DMS153 treated with DMSO at 0.1 percent for 48 hours (cell line): ENCODE data around the gene HMG20A.
"Not testable (repeated sequence)": the region's sequence is repeated elsewhere in the genome, so short reads cannot be mapped to it uniquely, and the experiment has no call there.

Experiments
- DNase-seq: peaks from one replicate; lab custom pipeline; 2025; ENCODE audit not compliant: unreplicated experiment; lab: John Stamatoyannopoulos, UW

HMG20A gene

DNA sequence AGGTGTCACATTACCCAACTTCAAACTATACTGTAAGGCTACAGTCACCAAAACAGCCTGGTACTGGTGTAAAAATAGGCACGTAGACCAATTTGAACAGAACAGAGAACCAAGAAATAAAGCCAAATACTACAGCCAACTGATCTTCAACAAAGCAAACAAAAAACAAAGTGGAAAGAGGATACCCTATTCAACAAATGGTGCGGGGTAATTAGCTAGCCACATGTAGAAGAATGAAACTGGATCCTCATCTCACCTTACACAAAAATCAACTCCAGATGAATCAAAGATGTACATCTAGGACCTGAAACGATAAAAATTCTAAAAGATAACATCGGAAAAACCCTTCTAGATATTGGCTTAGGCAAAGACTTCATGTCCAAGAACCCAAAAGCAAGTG is 13.8 kb upstream of the HMG20A start:
- no peak for DNase-seq

DNA sequence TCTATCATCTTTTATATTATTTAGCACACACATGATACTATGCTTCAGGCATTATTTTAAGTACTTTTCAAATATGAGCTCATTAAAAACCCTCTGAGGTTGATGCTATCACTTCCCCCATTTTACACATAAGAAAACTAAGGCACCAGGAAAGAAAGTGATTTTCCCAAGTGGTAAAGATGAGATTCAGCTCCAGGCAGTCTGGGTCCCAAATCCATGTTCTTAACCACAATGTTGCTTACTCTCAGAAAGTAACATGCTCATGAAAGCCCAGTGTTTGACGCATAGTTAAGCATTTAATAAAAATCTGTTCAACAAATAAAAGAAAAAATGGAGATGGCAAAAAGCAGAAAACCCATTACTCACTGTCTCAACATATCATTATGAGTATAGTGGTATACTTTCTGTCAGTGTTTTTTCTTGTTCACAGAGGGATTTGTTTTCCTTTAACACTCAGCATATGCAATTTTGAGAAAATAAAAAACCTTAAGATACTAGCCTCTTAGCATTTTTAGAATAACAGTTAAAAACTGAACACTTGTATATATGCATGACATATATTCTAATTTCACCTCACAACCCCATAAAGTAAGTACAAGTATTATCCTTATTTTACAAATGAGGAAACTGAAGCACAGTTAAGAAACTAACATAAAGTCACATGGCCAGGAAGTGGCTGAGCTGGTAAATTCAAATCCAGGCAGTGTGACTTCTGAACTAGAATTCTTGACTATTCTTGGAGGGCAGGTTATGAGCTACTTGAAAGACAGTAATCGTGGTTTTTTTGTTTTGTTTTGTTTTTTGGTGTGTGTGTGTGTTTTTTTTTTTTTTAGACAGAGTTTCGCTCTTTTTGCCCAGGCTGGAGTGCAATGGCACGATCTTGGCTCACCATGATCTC is 11.2 kb upstream of the HMG20A start:
- DNase-seq = no peak

DNA sequence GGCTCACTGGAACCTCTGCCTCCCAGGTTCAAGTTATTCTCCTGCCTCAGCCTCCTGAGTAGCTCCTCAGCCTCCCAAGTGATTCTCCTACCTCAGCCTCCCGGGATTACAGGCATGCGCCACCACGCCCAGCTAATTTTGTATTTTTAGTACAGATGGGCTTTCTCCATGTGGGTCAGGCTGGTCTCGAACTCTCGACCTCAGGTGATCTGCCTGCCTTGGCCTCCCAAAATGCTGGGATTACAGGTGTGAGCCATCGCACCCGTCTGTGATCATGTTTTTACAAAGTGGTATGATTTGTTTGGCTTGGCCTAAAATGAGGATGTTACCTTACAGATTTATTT is 10.6 kb upstream of the HMG20A start:
- not testable (repeated sequence) for DNase-seq

DNA sequence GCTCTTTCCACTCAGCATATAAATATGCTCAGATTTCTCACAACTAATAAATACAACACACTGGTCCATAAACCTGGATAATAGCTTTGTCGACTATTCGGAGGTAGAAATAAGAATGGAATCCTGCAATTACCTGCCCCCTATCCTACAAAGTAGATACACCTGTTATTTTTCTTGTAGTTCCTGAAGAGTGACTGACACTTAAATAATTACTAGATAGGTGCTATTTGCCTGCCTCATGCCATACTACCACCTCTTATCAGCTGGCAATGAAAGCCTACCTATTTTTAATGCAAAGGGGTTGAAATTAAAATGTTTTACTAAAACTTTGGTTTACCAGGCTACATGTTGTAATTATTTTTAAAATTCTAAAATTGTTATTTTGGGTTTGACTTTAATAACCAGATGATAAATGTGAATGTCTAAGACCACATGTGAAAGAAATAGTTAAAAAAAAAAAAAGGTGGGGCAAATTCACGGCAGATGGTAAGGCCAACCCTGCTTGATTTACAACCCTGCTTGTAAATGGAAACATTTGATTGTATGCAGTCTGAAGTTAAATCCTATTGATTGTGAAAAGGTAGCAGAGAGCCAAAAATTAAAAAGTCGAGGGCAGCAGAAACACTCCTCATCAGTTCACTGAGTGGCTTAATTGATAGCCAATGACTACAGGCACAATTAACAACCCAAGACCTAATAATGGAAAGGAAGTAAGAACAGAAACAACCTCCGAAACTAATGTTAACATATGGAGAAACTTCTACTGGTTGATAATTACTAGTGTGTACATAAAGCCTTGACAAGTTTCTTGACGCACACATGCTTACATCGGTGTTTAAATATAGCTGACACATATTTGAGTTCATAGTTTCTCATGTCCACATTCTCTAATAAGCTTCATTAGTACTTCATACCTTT is 9.7 kb upstream of the HMG20A start:
- no peak for DNase-seq

DNA sequence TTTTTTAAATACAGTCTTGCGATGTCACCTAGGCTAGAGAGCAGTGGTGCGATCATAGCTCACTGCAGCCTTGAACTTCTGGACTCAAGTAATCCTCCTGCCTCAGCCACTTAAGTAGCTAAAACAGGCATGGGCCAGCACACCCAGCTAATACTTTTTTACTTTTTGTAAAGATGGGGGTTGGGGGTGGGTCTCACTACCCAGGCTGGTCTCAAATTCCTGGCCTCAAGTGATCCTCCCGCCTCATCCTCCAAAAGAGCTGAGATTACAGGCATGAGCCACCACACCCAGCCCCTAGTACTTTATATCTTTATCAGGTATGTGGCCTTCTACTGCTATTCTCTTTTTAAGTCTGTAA is 9.1 kb upstream of the HMG20A start:
- DNase-seq = no peak

DNA sequence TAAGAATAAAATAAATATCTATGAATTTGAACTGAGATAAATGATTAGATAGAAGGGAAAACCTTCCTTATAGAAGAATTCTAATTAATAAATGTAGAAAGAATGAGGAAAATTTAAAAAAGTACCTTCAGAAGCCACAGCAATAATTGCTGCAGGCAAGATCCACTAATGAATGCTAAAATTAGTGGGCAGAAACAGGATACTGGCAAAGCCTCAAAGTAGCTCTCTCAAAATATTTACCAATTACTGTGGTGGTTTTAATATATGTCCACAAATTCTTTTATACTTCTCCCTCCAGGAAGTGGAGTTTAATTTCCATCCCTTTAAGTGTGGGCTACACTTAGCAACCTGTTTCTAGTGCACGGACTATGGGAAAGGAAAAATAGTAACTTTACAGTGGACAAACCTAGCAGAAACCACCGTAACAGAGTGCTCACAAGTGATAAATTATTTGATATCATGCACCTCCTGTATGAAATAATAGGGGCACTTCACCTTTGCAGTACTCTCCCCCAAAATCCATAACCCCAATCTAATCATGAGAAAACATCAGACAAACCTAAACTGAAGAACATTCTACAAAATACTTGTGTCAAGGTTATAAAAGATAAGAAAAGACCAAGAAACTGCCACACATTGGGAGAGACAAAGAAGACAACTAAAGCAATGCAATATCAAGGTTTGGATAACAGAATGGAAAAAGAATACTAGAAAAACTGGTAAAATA is 7.6 kb upstream of the HMG20A start:
- no peak for DNase-seq

DNA sequence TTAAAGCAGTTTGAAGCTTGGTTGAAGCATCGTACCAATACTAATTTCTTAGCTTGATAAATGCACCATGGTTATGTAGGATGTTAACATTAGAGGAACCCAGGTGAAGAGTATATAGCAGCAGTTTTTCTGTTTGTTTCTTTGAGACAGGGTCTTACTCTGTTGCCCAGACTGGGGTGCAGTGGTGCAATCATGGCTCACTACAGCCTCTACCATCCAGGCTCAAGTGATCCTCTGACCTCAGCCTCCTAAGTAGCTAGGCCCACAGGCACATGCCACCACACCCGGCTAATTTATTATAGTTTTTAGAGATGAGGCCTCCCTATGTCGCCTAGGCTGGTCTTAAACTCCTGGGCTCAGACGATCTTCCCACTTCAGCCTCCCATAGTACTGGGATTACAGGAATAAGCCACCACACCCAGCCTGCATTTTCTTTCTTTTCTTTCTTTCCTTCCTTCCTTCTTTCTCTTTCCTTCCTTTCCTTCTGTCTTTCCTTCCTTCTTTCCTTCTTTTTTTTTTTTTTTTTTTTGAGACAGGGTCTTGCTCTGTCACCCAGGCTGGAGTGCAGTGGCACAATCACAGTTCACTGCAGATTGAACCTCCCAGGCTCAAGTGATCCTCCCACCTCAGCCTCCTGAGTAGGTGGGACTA is 6.9 kb upstream of the HMG20A start:
- no peak for DNase-seq

DNA sequence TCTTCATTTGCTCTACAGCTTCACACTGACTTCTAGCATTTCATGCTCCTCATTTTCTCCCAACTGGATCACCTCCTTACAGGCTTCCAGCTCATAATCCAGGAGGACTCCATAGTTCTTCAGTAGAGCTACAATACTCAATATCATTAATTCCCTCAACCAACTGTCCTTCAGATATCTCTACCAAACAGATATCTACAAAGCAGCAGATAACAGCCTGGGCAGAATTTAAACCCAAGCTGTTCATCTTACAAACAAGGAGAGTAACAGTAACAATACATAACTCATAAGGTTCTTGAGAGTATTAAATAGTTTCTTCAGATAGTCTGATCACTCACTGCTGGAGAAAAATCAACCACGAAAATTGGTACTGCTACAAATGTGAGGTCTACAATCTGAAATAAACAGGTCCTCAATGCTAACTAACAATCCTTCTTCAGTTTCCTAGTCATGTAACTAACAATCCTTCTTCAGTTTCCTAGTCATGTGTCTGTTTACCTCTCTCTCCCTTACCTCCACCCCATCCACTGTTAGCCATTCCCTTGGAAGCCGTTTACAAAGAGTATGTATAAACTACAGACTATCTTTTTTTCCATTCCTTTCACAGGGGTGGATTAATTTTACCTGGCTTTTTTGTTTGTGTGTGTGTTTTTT is 5.8 kb upstream of the HMG20A start:
- no peak for DNase-seq

DNA sequence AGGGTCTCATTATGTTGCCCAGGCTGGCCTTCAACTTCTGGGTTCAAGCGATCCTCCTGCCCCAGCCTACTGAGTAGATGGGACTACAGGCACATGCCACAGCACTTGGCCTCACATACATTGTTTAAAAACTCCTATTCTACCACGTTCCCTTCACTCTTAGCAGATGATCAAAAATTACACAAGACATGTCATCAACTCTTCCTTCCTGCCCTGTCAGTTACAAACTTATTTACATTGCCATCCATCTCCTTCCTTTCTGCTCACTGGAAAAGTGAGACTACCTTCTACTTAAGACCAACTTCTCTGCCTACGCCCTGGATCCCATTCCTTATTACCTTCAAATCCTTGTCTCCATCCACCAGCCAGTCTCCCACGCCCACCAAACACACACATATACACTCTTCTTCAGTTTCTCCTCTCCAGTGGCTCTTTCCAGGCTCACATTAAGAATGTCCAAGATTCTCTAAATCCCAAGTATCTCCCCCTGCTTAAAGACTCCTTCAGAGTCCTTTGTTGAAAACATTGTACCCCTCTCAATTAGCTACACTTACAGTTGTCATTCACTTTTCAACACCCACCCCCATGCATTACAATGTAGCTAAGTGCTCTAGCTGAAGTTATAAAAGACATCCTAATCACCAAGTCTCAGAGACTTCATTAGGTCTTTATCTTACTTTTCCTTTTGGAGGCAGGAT is 5.1 kb upstream of the HMG20A start:
- no peak for DNase-seq

DNA sequence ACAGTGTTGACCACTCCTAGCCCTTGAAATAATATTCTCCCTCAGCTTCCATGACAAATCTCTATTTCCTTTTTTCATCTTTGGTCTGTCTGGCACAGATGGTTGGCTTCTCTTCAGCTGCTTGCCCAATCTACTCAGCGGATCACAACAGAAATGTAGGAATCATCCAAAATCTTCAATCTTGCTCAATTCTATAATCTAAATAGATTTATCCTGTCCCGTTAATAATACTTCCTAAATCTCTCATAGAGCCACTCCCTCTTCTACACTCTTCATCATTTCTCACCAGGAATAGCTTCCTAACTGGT is 4.6 kb upstream of the HMG20A start:
- no peak for DNase-seq

DNA sequence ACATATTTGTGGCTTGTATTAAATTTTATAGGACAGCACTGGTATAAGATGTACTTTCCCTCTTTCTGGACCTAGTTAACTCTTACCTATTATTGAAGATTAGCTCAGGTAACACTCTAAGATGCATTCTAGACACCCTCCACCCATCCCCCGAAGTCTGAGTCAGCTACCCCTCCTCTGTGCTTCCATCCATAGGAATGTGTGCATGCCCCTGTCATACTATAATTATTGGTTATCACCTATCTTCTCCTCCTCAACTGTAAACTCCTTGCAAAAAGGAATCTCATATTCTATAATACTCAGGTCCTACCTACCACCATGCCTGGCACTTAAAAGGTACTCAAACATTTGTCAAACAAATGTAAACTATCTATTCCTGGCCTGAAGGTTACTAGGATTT is 3.7 kb upstream of the HMG20A start:
- DNase-seq = no peak

DNA sequence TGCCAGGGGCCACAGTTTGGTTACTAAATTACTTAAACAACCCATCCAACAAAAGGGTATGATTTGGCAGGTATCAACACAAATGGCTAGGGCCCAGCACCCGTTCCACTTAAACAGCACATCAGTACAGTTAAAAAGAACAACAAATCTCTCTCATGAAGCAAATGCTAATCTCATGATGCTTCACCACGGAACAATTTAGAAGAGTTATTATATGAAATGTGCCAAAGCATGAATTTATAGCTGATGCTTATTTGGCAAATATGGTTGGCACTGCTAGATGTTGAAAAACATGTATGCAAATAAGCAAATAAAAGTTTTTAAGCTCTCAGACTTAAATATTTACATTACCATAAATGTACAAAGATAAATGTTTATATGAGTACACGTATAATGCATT is 3.1 kb upstream of the HMG20A start:
- DNase-seq = no peak

DNA sequence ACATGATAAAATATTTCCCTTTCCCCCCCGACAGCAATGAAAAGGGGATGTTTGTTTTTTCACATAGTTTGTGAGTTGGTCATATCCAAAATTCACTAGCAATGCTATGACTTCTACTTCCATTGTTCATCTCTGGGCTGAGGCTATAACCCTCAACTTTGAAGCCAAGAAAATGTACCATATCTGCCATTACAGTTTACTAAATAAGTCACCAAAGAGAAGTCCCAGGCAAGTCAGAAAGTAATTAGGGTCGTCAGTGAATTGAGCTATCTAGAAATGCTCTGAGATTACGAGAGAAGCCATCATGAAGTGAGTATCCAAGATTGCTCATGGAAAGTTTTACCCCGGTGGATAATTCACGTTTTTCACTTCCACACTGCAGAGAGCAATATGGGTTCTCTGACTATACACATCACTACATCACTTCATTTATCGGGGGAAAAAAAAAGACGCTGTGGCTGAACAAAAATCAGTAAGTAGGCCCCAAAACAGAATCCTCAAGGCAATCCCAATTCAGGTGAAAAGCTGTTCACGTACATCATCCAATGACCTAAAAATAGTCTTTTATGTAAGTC is 2.2 kb upstream of the HMG20A start:
- DNase-seq = no peak

DNA sequence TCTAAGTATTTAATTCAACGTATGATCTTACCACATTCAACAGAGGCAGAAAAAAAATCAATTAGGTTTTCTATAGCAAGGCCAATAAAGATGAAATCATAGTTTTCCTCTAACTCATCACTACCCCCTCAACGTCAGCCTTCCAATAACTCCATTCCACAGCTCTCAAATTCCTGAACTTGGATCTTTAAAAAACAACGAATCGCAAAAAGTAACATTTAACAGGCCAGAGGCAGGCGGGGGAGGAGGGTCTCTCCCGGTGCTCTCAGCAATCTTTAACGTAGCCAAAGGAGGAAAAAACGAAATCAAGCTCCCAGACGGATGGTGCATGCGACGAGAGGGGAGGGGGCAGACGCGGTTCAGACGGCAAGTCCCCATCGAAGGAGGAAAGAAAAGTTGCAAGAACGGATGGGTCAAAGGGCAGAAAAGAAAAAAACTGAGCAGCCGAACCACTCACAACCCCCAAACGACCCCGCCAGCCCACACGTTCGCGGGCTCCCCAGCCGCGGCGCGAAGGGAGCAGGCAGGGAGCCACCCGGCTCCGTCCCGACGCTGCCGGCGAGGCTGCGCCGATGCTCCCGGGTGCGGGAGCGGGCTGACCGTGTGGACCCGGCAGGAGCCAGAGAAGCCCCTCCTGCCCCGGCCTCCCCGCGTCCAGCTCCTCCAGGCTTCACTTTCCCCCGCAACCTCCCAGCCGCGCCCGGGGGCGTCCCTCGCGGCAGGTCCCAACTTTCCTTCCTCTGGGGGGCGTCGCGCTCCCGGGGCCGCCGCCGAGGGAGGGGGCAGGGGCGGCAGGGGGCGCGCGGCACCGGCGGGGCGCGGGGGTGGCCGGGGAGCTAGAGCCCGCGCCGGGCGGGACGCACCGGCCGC is 1.5 kb upstream of the HMG20A start:
- no peak for DNase-seq

DNA sequence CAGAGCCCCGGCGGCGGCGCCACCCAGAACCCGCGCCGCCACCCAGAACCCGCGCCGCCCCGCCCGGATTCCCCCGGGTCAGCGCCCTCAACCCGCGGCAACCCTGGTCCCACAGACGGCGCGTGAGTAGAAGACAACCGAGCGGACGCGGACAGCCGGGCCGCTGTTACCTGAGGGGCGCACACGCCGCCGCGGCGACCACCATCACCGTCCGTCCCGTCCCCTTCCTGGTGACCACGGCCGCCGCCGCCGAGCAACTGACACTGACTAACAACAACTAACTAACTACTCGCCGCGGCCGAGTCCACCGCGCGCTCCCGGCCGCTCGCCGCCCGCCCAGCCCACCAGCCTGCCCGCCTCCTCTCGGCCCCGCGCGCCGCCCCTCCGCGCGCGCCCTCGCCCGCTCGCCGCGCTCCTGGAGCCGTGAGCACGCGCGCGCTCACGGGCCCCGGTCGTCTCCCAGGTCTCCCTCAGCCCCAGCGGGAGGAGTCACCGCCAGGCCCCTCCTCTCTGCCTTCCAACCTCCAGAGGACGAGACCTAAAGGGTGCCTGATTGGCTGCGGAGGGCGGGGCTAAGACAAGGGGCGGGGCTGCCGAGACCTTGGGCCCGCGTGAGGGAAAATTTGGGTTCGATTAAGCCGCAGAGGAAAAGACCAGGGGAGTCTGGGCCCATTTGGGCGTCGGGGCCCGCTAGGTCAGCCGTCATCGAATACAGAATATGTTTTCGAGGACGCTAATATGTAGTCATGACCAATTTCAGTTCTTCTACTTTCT is 665 bp upstream of the HMG20A start, which contains the start of gene PEAK1:
TSS of gene PEAK1 (minus strand) at position 269 of the 774 bp plus-strand sequence. CDS start 238,178 bp downstream, outside the sequence.
- peak; percentile 59 for DNase-seq

DNA sequence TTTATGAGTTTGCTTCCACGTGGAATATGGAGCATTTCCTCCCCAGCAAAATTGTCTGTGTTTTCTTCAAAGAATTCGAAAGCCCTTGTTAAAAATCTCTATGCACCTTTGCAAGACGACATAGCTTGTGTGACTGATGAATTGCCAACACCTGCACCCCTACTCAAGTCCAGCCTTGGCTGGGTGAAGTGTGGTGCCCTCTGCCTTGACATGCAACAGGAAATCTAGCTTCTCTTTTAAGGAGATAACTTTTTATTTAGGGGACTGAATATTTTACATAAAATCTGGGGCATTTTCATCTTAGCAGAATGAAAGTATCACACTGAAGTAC is 647 bp downstream of the HMG20A start:
- DNase-seq = no peak

DNA sequence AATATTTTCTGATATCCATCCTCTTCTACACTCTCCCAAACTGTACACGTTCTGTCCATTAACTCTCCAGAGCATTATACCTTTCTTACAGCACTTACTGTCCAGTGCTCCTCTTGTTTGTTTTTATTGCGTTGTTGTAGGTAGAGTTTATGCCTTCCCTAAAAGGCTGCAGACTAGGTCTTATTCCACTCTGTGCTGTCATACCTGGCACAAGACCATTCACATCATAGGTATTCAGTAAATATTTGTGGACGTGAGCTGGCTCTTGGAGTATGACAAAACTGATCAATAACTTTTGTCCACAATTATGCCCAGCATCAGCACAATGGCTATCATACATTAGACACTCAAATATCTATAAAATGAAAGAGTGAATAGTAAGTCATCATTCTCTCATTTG is 4.4 kb downstream of the HMG20A start:
- no peak for DNase-seq

DNA sequence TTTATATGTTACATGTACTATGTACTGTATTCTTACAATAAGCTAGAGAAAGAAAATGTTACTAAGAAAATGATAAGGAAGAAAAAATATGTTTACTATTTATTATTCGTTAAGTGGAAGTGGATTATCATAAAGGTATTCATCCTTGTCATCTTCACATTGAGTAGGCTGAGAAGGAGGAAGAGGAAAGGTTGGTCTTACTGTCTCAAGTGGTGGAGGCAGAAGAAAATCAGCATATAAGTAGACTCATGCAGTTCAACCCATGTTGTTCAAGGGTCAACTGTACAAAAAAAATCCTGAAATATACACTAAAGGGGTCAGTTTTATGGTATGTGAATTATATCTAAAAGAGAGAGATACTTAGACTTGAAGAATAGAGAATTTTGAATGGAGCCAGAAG is 5.7 kb downstream of the HMG20A start:
- no peak for DNase-seq
